Testis (tissue), 2 donors: Measurements from ENCODE around the gene MRPL34.

Source experiments
- POLR2A ChIP-seq: fragments of 450-650 bp; IDR thresholded peaks from one replicate; pipeline ENCODE4 v1.6.1; 2017; ENCODE audit warnings: antibody characterized with exemption, mild to moderate bottlenecking, moderate library complexity
- TF ChIP-seq, protein P1 (sequence below), 3 experiments: fragments of 450-650 bp in 2 of 3; fragments of 200-600 bp in 1 of 3; sonication (generic) in 1 of 3; IDR thresholded peaks; one replicate each; pipeline ENCODE4 v1.5.1; 2016 to 2019; ENCODE audit warnings: antibody characterized with exemption in 3 of 3, mild to moderate bottlenecking in 2 of 3, moderate library complexity in 1 of 3

DNA sequence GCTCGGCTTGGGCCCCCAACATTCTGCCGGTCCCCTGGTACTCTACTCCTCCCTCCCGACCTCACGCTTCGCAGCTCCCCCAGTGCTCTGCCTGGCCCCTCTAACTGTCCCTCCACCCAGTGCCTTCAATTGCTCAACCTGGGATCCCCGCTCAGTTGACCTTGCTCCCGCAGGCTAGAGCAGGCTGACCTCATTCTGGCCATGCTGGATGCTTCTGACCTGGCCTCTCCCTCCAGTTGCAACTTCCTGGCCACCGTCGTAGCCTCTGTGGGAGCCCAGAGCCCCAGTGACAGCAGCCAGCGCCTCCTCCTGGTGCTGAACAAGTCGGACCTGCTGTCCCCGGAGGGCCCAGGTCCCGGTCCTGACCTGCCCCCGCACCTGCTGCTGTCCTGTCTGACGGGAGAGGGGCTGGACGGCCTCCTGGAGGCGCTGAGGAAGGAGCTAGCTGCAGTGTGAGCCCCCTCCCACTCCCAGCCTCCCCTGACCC is 35.2 kb downstream of the MRPL34 start:
- TF ChIP-seq, protein P1, sequence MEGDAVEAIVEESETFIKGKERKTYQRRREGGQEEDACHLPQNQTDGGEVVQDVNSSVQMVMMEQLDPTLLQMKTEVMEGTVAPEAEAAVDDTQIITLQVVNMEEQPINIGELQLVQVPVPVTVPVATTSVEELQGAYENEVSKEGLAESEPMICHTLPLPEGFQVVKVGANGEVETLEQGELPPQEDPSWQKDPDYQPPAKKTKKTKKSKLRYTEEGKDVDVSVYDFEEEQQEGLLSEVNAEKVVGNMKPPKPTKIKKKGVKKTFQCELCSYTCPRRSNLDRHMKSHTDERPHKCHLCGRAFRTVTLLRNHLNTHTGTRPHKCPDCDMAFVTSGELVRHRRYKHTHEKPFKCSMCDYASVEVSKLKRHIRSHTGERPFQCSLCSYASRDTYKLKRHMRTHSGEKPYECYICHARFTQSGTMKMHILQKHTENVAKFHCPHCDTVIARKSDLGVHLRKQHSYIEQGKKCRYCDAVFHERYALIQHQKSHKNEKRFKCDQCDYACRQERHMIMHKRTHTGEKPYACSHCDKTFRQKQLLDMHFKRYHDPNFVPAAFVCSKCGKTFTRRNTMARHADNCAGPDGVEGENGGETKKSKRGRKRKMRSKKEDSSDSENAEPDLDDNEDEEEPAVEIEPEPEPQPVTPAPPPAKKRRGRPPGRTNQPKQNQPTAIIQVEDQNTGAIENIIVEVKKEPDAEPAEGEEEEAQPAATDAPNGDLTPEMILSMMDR (IDR thresholded peaks at IDR 0.05) = no peak
- no peak for TF ChIP-seq POLR2A
